ENCODE data around the gene HSP90AA1. TPM values are rescaled to one million over a fixed set of nuclear protein-coding genes. Genes with fewer than 3 reads are reported as not detected.

HSP90AA1 gene
- total RNA-seq, 2 donors from 2014 or later: 423 to 540 TPM

DNA sequence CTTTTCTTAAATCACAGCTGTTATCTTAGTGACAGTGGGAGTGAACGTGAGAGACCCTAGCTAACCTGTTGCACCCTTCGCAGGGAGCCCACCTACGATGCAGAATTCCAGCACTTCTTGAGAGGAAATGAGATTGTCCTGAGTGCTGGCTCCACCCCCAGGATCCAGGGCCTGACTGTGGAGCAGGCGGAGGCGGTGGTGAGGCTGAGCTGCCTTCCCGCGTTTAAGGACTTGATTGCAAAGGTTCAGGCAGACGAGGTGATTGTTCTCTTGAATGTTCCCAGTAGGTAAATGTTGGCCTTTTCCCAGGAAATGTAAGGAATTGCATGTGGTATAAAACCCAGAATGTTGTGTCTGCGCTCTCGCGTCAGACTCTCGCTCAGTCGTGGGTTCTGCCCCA lies 46.7 kb downstream of the HSP90AA1 start:
- no peaks in the 10 kb centered on the region for H3K27me3 ChIP-seq (replicated peaks; ENCODE audit: insufficient read depth)
- no peak overlapping the region for H3K27ac ChIP-seq
- H3K36me3 ChIP-seq: peaks cover 41 to 62% of the 10 kb centered on the region in 2 donors
- H3K4me1 ChIP-seq (replicated peaks): no peaks in the 10 kb centered on the region
- H3K9me3 ChIP-seq: no peaks in the 10 kb centered on the region
- no peak for TF ChIP-seq POLR2A (IDR thresholded peaks at IDR 0.05)
- TF ChIP-seq, protein P1, sequence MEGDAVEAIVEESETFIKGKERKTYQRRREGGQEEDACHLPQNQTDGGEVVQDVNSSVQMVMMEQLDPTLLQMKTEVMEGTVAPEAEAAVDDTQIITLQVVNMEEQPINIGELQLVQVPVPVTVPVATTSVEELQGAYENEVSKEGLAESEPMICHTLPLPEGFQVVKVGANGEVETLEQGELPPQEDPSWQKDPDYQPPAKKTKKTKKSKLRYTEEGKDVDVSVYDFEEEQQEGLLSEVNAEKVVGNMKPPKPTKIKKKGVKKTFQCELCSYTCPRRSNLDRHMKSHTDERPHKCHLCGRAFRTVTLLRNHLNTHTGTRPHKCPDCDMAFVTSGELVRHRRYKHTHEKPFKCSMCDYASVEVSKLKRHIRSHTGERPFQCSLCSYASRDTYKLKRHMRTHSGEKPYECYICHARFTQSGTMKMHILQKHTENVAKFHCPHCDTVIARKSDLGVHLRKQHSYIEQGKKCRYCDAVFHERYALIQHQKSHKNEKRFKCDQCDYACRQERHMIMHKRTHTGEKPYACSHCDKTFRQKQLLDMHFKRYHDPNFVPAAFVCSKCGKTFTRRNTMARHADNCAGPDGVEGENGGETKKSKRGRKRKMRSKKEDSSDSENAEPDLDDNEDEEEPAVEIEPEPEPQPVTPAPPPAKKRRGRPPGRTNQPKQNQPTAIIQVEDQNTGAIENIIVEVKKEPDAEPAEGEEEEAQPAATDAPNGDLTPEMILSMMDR (IDR thresholded peaks at IDR 0.05): no peak
- TF ChIP-seq POLR2AphosphoS5 (IDR thresholded peaks at IDR 0.05): no peak
- DNase-seq (ENCODE audit: low spot score): no peak
- intact Hi-C loops (cut with DNase I): no loop called here
- H3K4me3 ChIP-seq: no peak overlapping the region
- WGBS: 89% methylated on average over 13 of the region's 13 CpGs

DNA sequence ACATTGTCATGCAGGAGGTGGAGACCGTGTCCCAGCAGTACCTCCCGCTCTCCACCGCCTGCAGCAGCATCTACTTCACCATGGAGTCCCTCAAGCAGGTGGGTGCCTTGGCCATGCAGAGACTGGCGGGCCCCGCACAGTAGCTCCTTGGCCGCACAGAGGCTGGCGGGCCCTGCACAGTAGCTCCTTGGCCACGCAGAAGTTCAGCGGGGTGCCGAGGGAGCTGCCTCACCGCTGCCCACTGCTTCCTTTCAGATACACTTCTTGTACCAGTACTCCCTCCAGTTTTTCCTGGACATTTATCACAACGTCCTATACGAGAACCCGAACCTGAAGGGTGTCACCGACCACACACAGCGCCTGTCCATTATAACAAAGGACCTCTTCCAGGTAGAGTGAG lies 47.7 kb downstream of the HSP90AA1 start:
- H3K27ac ChIP-seq: no peak overlapping the region
- DNase-seq (ENCODE audit: low spot score): no peak
- WGBS: 93% methylated on average over 16 of the region's 16 CpGs
- peaks cover 40 to 59% of the 10 kb centered on the region in 2 donors for H3K36me3 ChIP-seq
- no peaks in the 10 kb centered on the region for H3K4me1 ChIP-seq (replicated peaks)
- intact Hi-C loops (cut with DNase I): no loop called here
- TF ChIP-seq POLR2A (IDR thresholded peaks at IDR 0.05) (no peak), POLR2AphosphoS5 (IDR thresholded peaks at IDR 0.05) (no peak)
- TF ChIP-seq, protein P1 (IDR thresholded peaks at IDR 0.05): no peak
- no peak overlapping the region for H3K4me3 ChIP-seq
- H3K9me3 ChIP-seq: no peaks in the 10 kb centered on the region
- no peaks in the 10 kb centered on the region for H3K27me3 ChIP-seq (replicated peaks; ENCODE audit: insufficient read depth)

DNA sequence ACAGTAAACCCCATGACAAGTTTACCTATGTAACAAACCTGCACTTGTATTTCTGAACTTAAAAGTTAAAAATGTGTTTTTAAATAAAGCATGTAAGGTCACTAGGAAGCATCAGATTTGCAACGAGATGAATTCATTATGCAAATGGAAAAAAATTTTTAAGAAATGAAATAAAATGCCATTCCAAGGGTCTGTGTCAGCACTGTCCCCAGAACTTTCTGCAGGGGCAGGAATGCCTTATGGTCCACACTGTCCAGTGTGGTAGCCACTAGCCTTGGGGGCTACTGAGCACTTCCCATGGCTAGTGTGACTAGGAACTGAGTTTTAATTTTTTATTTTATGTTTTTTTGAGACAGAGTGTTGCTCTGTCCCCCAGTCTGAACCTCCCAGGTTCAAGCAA lies 49.2 kb downstream of the HSP90AA1 start:
- 57% methylated on average over 1 of the region's 1 CpG for WGBS
- H3K9me3 ChIP-seq: no peaks in the 10 kb centered on the region
- no peak overlapping the region for H3K27ac ChIP-seq
- no peaks in the 10 kb centered on the region for H3K27me3 ChIP-seq (replicated peaks; ENCODE audit: insufficient read depth)
- DNase-seq (ENCODE audit: low spot score): no peak
- H3K36me3 ChIP-seq: peaks cover 48 to 49% of the 10 kb centered on the region in 2 donors
- H3K4me3 ChIP-seq: no peak overlapping the region
- intact Hi-C loops (cut with DNase I): no loop called here
- TF ChIP-seq POLR2A (IDR thresholded peaks at IDR 0.05): no peak
- H3K4me1 ChIP-seq (replicated peaks): no peaks in the 10 kb centered on the region

DNA sequence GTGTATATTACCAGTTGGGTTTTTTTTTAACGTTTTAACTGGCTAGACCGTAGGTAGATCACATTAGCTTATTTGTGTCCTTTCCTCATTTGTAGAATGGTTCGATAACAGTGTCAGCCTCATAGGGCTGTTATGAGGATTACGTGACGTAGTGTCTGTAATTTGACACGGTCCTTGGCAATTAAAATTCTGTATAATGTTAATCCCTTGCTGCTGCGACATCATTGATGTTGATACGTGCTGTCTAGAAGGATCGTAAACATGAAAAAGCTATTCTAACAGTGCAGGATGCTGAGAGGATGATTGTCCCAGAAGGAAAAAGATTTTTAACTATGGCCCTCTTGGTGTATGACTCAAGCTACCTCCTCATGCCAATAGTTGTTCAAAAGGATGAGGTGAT lies 50.9 kb downstream of the HSP90AA1 start:
- Histone ChIP-seq H3K4me1 (replicated peaks) (no peaks in the 10 kb centered on the region), H3K36me3 (peaks cover 39 to 43% of the 10 kb centered on the region in 2 donors), H3K27me3 (replicated peaks; ENCODE audit: insufficient read depth) (no peaks in the 10 kb centered on the region), H3K9me3 (no peaks in the 10 kb centered on the region), H3K4me3 (no peak overlapping the region), H3K27ac (no peak overlapping the region)
- no peak for DNase-seq (ENCODE audit: low spot score)
- WGBS: 83% methylated on average over 9 of the region's 9 CpGs
- TF ChIP-seq POLR2AphosphoS5 (IDR thresholded peaks at IDR 0.05) (no peak), POLR2A (IDR thresholded peaks at IDR 0.05) (no peak)
- TF ChIP-seq, protein P1 (IDR thresholded peaks at IDR 0.05): no peak
- intact Hi-C loops (cut with DNase I): no loop called here

DNA sequence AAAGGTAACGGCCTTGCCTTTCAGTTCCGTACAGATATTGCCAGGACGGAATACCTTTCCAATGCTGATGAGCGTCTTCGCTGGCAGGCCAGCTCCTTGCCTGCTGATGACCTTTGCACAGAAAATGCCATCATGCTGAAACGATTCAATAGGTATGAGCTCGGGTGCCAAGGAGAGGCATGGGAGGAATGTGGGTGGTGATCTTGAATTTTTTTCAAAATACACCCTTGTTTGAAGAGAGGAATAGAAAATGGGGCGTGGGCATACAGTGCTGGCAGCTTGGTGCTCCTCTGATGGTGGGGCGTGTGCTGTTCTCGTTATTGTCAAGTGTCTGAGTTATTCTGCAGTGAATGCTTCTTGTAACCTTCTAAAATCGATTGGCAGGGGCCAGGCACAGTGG lies 52.5 kb downstream of the HSP90AA1 start:
- no peak for DNase-seq (ENCODE audit: low spot score)
- no peak overlapping the region for H3K4me3 ChIP-seq
- no peak for TF ChIP-seq POLR2A (IDR thresholded peaks at IDR 0.05)
- TF ChIP-seq, protein P1 (IDR thresholded peaks at IDR 0.05): no peak
- TF ChIP-seq POLR2AphosphoS5 (IDR thresholded peaks at IDR 0.05): no peak
- H3K27me3 ChIP-seq (replicated peaks; ENCODE audit: insufficient read depth): no peaks in the 10 kb centered on the region
- peaks cover 36% of the 10 kb centered on the region in 2 donors for H3K36me3 ChIP-seq
- no peak overlapping the region for H3K27ac ChIP-seq
- H3K4me1 ChIP-seq (replicated peaks): no peaks in the 10 kb centered on the region
- no peaks in the 10 kb centered on the region for H3K9me3 ChIP-seq
- intact Hi-C loops (cut with DNase I): no loop called here
- WGBS: 91% methylated on average over 11 of the region's 11 CpGs
